GM23338 (cell line): ENCODE data around the gene KRTAP8-1. TPM values are rescaled to one million over a fixed set of nuclear protein-coding genes. Genes with fewer than 3 reads are reported as not detected.

Experiments used
- polyA plus RNA-seq: library from polyadenylated mRNA; unstranded; fragments of >200 nt; fragmentation: Nextera tagmentation; extraction: Ambion mirVana; gene quantifications from 2 replicates; pipeline ENCODE4 v1.2.1, GENCODE V29; 2016
- small RNA-seq: library from RNA; depleted of rRNA; stranded (forward); fragments of <200 nt; gene quantifications from one replicate; pipeline ENCODE3, GENCODE V24; 2014; ENCODE audit warnings: low replicate concordance
- total RNA-seq: library from RNA; depleted of rRNA; stranded (reverse); fragments of >200 nt; shearing (Covaris generic); gene quantifications from 2 replicates; pipeline ENCODE4 v1.2.3, GENCODE V29; 2014; rRNA removed
- TF ChIP-seq, protein P1 (sequence below): IDR thresholded peaks from one replicate; pipeline ENCODE4 v1.6.1; 2018; ENCODE audit warnings: antibody characterized with exemption; ENCODE audit not compliant: unreplicated experiment

Gene KRTAP8-1
- total and polyA plus RNA-seq, 2 experiments from 2014 or later = not detected

GRCh38 chr21:30769724-30770431 is 43.2 kb downstream of the KRTAP8-1 start (continued):
- TF ChIP-seq, protein P1, sequence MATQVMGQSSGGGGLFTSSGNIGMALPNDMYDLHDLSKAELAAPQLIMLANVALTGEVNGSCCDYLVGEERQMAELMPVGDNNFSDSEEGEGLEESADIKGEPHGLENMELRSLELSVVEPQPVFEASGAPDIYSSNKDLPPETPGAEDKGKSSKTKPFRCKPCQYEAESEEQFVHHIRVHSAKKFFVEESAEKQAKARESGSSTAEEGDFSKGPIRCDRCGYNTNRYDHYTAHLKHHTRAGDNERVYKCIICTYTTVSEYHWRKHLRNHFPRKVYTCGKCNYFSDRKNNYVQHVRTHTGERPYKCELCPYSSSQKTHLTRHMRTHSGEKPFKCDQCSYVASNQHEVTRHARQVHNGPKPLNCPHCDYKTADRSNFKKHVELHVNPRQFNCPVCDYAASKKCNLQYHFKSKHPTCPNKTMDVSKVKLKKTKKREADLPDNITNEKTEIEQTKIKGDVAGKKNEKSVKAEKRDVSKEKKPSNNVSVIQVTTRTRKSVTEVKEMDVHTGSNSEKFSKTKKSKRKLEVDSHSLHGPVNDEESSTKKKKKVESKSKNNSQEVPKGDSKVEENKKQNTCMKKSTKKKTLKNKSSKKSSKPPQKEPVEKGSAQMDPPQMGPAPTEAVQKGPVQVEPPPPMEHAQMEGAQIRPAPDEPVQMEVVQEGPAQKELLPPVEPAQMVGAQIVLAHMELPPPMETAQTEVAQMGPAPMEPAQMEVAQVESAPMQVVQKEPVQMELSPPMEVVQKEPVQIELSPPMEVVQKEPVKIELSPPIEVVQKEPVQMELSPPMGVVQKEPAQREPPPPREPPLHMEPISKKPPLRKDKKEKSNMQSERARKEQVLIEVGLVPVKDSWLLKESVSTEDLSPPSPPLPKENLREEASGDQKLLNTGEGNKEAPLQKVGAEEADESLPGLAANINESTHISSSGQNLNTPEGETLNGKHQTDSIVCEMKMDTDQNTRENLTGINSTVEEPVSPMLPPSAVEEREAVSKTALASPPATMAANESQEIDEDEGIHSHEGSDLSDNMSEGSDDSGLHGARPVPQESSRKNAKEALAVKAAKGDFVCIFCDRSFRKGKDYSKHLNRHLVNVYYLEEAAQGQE = no peak

Small RNAs within 50 kb of the gene (small RNA-seq; reads per million reads assigned to genes)
- gene AP000244.1 = not detected
- gene KRTAP8-2P = not detected
- gene KRTAP8-3P = not detected

Other genes with a start within 250 kb of the KRTAP8-1 start
- not detected in 2 replicates for gene KRTAP22-2, start 222.9 kb downstream of the KRTAP8-1 start, total RNA-seq
- not detected in 2 replicates for gene KRTAP22-2, start 222.9 kb downstream of the KRTAP8-1 start, polyA plus RNA-seq
- not detected in 2 replicates for gene KRTAP6-3, start 220.8 kb downstream of the KRTAP8-1 start, total RNA-seq
- gene KRTAP6-3, start 220.8 kb downstream of the KRTAP8-1 start, polyA plus RNA-seq = not detected in 2 replicates
- gene KRTAP6-2, start 214.4 kb downstream of the KRTAP8-1 start, total RNA-seq = not detected in 2 replicates
- not detected in 2 replicates for gene KRTAP6-2, start 214.4 kb downstream of the KRTAP8-1 start, polyA plus RNA-seq
- not detected in 2 replicates for gene KRTAP22-1, start 212.2 kb downstream of the KRTAP8-1 start, total RNA-seq
- gene KRTAP22-1, start 212.2 kb downstream of the KRTAP8-1 start, polyA plus RNA-seq = not detected in 2 replicates
- gene KRTAP6-1, start 199.3 kb downstream of the KRTAP8-1 start, total RNA-seq = not detected in 2 replicates
- gene KRTAP6-1, start 199.3 kb downstream of the KRTAP8-1 start, polyA plus RNA-seq = not detected in 2 replicates
- not detected in 2 replicates for gene KRTAP20-1, start 196.8 kb downstream of the KRTAP8-1 start, total RNA-seq
- gene KRTAP20-1, start 196.8 kb downstream of the KRTAP8-1 start, polyA plus RNA-seq = not detected in 2 replicates
- gene KRTAP20-4, start 192.6 kb downstream of the KRTAP8-1 start, total RNA-seq = not detected in 2 replicates
- gene KRTAP20-4, start 192.6 kb downstream of the KRTAP8-1 start, polyA plus RNA-seq = not detected in 2 replicates
- not detected in 2 replicates for gene KRTAP20-2, start 178.1 kb downstream of the KRTAP8-1 start, total RNA-seq
- gene KRTAP20-2, start 178.1 kb downstream of the KRTAP8-1 start, polyA plus RNA-seq = not detected in 2 replicates
- gene KRTAP20-3, start 170.4 kb downstream of the KRTAP8-1 start, total RNA-seq = not detected in 2 replicates
- not detected in 2 replicates for gene KRTAP20-3, start 170.4 kb downstream of the KRTAP8-1 start, polyA plus RNA-seq
- not detected in 2 replicates for gene KRTAP21-3, start 94.5 kb downstream of the KRTAP8-1 start, total RNA-seq
- gene KRTAP21-3, start 94.5 kb downstream of the KRTAP8-1 start, polyA plus RNA-seq = not detected in 2 replicates
- not detected in 2 replicates for gene KRTAP21-2, start 66.0 kb downstream of the KRTAP8-1 start, total RNA-seq
- gene KRTAP21-2, start 66.0 kb downstream of the KRTAP8-1 start, polyA plus RNA-seq = not detected in 2 replicates
- not detected in 2 replicates for gene KRTAP21-1, start 57.8 kb downstream of the KRTAP8-1 start, total RNA-seq
- gene KRTAP21-1, start 57.8 kb downstream of the KRTAP8-1 start, polyA plus RNA-seq = not detected in 2 replicates
- gene KRTAP7-1, start 16.5 kb upstream of the KRTAP8-1 start, total RNA-seq = not detected in 2 replicates
- not detected in 2 replicates for gene KRTAP7-1, start 16.5 kb upstream of the KRTAP8-1 start, polyA plus RNA-seq
- not detected in 2 replicates for gene KRTAP11-1, start 68.3 kb upstream of the KRTAP8-1 start, total RNA-seq
- gene KRTAP11-1, start 68.3 kb upstream of the KRTAP8-1 start, polyA plus RNA-seq = not detected in 2 replicates
- gene KRTAP19-8, start 225.2 kb upstream of the KRTAP8-1 start, total RNA-seq = not detected in 2 replicates
- gene KRTAP19-8, start 225.2 kb upstream of the KRTAP8-1 start, polyA plus RNA-seq = not detected in 2 replicates